Fibroblast of skin of right quadriceps (primary cell): ENCODE measurements around the gene ZFHX3.
"Not testable (repeated sequence)": the region's sequence is repeated elsewhere in the genome, so short reads cannot be mapped to it uniquely, and the experiment has no call there.

Source experiments
- DNase-seq: peaks from one replicate; pipeline ENCODE4 v3.0.0-alpha.2; 2013

Gene ZFHX3

GRCh38 chr16:72995882-72996270 is 52.1 kb downstream of the ZFHX3 start:
- not testable (repeated sequence) for DNase-seq

- DNase-seq, result no peak
Measured at GRCh38 chr16:72995151-72995881, 52.6 kb downstream of the ZFHX3 start.

GRCh38 chr16:72992142-72992601 is 55.8 kb downstream of the ZFHX3 start:
- DNase-seq, result peak; percentile 11

DNA sequence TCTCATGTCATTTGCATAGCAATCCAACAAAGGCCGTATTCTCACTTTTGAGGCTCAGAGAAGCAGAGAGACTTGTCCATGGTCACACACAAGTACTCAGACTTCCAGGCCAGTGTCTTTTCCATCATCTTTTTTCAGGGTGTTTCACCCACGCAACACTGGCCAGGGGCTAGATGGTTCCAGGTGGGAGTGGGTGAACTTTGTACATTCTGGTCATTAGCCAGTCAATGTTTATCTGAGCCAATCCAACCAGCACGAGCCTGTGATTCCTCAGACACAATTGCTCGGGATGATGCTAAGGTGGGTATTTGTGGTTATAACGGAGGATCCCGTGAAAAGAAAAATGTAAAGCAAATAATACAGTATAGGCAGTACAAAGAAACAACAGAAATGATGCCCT is 56.3 kb downstream of the ZFHX3 start:
- DNase-seq, result no peak

- peak; percentile 42 for DNase-seq
Measured at GRCh38 chr16:72991211-72991610, 56.7 kb downstream of the ZFHX3 start.

DNA sequence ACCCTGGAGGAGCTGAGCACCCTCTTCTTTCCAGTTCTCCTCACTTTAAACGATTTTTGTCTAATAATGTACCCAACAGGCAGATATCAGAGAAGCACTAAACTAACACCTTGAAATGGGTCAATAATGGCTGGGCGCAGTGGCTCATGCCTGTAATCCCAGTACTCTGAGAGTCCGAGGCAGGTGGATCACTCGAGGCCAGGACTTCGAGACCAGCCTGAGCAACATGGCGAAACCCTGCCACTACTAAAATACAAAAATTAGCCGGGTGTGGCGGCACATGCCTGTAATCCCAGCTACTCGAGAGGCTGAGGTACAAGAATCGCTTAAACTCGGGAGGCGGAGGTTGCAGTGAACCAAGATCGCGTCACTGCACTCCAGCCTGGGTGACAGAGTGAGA is 57.4 kb downstream of the ZFHX3 start:
- DNase-seq, result no peak

- DNase-seq, result peak; percentile 96
Measured at GRCh38 chr16:72989579-72990551, 58.1 kb downstream of the ZFHX3 start.

- DNase-seq, result not testable (repeated sequence)
Measured at GRCh38 chr16:72989203-72989578, 58.7 kb downstream of the ZFHX3 start.

GRCh38 chr16:72988569-72988968 is 59.4 kb downstream of the ZFHX3 start:
- DNase-seq, result no peak

DNA sequence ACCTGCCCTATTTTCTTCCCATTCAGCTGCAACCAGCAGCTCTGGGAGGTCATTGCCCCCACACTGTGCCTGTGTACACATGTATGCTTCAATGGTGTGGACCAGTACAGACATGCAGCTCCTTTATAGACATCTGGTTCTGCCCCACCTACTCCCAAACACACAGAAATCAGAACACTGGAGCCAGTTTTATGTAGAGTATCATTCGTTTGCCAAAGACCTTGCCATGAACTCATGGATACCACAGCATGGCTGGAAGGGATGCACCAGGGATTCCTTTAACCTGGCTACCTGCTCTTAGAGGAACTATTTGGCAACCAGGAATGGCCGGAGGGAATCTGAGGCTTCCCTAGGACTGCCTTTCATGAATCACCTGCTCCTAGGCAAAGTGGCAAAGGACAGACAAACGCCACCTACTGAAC is 60.4 kb downstream of the ZFHX3 start:
- DNase-seq, result no peak

- DNase-seq, result no peak
Measured at GRCh38 chr16:72985995-72986394, 61.9 kb downstream of the ZFHX3 start.

GRCh38 chr16:72985148-72985941 is 62.6 kb downstream of the ZFHX3 start:
- peak; percentile 88 for DNase-seq

GRCh38 chr16:72983728-72984350 is 64.1 kb downstream of the ZFHX3 start:
- no peak for DNase-seq

DNA sequence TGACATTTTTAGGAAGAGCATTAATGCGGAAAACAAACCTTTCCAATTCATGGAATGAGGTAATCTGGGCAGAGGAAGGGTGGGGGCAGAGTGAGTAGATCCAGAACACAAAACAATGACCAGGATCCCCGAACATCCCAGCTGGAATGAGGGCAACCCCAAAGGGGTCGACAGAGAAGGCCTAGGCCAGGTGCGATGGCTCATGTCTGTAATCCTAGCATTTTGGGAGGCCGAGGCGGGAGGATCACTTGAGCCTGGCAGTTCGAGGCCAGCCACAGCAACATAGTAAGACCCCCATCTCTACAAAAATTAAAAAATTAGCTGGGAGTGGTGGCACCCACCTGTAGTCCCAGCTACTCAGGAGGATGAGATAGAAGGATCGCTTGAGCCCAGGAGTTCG is 64.7 kb downstream of the ZFHX3 start:
- DNase-seq, result no peak

DNA sequence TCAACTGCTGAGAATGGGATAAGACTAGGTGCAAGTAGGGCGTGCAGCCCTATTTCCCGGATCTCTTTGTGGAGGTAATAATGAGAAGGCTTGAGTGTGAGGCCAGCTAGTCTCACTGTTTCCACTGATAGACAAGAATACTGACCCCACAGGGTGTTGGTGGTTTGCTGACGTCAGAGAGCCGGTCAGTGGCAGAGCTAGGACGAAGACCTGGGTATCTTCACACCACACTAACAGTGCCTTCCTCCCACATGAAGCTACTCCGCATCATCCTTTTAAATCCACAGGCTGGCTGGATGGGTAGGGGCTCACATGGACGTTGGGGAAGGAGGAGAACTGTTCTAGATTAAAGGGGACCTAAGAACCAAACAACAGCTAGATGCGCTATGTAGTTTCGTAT is 68.0 kb downstream of the ZFHX3 start:
- DNase-seq, result no peak

DNA sequence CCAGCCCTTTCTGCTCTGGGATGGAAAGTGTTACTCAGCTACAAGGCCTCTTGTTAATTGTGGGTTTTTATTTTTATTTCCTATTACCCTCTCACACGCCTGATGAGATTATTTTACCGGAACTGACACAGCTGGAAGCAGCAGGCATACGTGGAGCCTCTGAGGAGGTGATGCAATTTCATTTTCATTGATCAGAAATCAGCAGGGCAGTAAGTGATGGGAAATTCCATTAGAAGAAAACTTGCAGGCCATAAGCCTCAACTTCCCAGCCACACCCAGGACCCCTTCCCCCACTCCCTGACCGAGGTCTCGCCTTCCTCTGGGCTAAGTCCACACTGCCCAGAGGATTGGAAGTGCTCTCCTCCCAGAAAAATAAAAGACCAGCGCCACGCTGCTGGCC is 69.7 kb downstream of the ZFHX3 start:
- peak; percentile 68 for DNase-seq

- DNase-seq, result no peak
Measured at GRCh38 chr16:72977127-72977526, 70.8 kb downstream of the ZFHX3 start.

DNA sequence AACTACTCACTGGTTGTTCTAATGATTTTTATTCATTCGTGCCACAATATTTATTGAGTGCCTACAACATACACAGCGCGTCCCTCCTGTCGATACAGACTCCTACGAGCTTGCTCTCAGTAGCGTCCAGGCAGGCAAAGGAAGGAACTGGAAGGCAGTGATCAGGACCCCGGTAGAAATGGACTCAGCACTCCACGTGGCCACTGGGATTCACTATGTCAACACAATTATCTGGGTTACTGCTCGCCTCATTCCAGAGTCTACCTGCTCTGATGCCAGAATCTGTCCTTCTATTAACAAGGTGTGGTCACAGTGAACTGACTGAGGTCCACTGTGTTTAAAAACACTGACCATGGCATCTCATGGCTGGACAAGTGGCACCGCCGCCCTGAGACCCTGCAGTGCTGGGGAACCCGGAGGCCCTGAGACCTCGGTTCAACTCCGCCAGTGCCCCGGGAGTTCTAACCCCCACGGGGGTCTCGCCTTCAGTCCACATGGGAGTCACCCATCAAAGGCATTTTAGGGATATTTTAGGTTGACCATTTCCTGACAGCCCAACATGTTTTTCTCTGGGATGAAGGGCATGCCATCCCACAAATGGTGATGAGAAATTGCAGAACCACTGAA is 71.4 kb downstream of the ZFHX3 start:
- no peak for DNase-seq

DNA sequence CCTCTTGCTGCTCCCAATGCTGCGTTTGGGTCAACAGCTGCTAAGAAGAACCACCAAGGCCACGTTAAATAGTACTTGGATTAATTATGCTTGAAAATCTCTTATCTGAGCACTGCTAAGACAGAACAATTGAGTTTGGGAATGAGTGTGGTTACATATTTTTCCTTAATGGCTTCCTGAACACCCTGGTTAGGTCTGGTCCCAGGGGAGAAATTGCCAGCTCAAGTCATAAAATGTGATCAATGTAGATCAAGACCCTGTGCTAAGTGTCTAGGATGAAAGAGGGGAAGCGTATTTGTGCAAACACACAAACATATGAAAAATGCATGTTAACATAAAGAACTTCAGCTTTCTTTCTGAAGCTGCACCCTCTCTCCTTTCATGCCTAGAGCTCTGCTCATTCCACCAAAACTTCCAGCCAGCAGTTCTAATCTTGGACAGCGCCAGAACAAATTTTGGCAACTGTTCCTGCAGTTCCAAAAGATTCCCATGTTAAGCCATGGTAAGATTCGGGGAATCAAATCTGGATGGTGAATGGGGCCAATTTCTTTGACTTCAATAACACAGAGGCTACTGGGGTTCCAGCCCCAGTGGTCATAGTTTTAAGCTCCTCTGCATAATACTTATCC is 72.0 kb downstream of the ZFHX3 start:
- DNase-seq, result no peak

DNA sequence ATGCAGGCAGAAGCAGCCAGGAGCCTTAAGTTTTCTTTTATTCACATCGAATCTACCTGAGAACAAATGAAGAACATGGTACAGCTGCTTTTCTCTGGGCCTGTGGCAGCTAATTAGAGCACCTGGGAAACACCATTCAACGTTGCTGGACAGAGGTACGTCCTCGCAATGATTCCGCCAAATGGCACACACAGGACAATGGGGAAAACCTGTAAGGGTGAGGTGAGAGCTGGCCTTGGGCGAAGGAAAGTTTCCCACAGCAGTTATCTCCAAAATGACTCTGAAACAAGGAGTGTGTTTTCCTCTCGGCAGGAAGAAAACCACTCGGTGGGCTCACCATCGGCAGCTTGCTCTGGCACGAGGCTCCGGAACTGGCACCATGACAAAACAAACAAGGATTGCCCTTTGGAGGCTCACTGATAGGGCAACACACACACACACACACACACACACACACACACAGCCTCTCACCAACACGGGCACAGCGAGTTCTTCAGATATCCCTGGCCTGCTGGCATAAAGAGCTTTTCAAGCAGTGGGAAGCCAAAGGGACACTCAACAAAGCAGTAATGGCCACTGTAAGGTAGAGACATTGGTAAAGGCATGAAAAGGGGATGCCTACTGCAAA is 73.7 kb downstream of the ZFHX3 start:
- DNase-seq, result no peak
